Duodenal mucosa (tissue), 2 donors: ENCODE results near the gene QSER1.
"Not testable (repeated sequence)": the region's sequence is repeated elsewhere in the genome, so short reads cannot be mapped to it uniquely, and the experiment has no call there.

Experiments used
- H3K27ac ChIP-seq: one replicate; pipeline ENCODE4 v1.7.0; 2013; ENCODE audit warnings: low read depth, low read length
- H3K27me3 ChIP-seq, 2 donors: one replicate each; pipeline ENCODE4 v1.7.0; 2013; ENCODE audit warnings: low read length in 2 of 2, control low read depth in 1 of 2; ENCODE audit not compliant: insufficient read depth in 2 of 2, control insufficient read depth in 1 of 2
- H3K36me3 ChIP-seq, 2 donors: one replicate each; pipeline ENCODE4 v1.7.0; 2013; ENCODE audit warnings: low read length in 2 of 2, control low read depth in 1 of 2; ENCODE audit not compliant: insufficient read depth in 2 of 2, control insufficient read depth in 1 of 2
- H3K4me1 ChIP-seq, 2 donors: one replicate each; pipeline ENCODE4 v1.7.0; 2013; ENCODE audit warnings: low read length in 2 of 2, control low read depth in 1 of 2; ENCODE audit not compliant: insufficient read depth in 2 of 2, control insufficient read depth in 1 of 2
- H3K4me3 ChIP-seq, 2 donors: one replicate each; pipeline ENCODE4 v1.7.0; 2013; ENCODE audit warnings: low read length in 2 of 2, low read depth in 1 of 2
- H3K9ac ChIP-seq, 2 donors: one replicate each; pipeline ENCODE4 v1.7.0; 2013; ENCODE audit warnings: low read length in 2 of 2, low read depth in 1 of 2
- H3K9me3 ChIP-seq, 2 donors: one replicate each; pipeline ENCODE4 v1.7.0; 2013; ENCODE audit warnings: low read length in 2 of 2, control low read depth in 1 of 2; ENCODE audit not compliant: control insufficient read depth in 1 of 2

QSER1 gene

DNA sequence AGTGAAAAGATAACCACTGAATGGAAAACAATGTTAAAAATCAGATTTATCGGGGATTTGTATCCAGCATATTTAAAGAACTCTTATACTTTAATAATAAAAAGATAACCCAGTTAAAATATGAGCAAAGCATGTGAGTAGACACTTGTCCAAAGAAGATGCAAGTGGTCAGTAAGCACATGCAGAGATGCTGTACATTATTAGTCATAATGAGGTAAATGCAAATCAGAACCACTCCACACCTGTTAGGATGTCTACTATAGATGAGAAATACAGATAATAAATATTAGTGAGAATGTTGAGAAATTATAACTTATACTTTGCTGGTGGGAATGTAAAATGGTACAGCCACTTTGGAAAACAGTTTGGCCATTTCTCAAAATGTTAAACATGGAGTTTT lies 28.0 kb downstream of the QSER1 start:
- Histone ChIP-seq H3K4me3 (no peak overlapping the region), H3K27me3 (no peaks in the 10 kb centered on the region), H3K9me3 (no peaks in the 10 kb centered on the region), H3K27ac (no peak overlapping the region), H3K36me3 (no peaks in the 10 kb centered on the region), H3K4me1 (peaks cover 0 to 8% of the 10 kb centered on the region in 2 donors), H3K9ac (no peak overlapping the region)

GRCh38 chr11:32921204-32921603 lies 28.6 kb downstream of the QSER1 start:
- Histone ChIP-seq H3K4me1 (peaks cover 0 to 8% of the 10 kb centered on the region in 2 donors), H3K9ac (no peak overlapping the region), H3K27me3 (no peaks in the 10 kb centered on the region), H3K9me3 (no peaks in the 10 kb centered on the region), H3K27ac (no peak overlapping the region), H3K4me3 (no peak overlapping the region), H3K36me3 (no peaks in the 10 kb centered on the region)

DNA sequence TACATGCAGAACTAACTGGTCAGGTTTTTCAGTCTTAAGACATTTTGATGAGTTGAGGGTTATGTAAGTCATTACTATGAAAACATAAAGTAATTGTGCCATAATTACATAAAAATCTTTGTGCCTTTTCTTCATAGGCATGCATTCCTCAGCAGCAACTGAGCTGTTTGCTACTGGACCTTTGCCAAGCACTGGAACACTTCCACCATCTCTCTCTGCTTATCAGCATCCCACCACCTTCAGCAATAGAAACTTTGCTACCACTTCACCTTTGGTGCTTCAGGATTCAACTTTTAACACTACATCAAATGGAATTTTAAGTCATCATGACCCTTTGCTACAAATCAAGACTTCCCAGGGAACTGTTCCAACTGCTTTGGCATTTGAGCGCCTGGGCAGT lies 39.0 kb downstream of the QSER1 start:
- H3K4me1 ChIP-seq = no peaks in the 10 kb centered on the region
- H3K36me3 ChIP-seq = peaks cover 16 to 43% of the 10 kb centered on the region in 2 donors
- H3K9me3 ChIP-seq = no peaks in the 10 kb centered on the region

DNA sequence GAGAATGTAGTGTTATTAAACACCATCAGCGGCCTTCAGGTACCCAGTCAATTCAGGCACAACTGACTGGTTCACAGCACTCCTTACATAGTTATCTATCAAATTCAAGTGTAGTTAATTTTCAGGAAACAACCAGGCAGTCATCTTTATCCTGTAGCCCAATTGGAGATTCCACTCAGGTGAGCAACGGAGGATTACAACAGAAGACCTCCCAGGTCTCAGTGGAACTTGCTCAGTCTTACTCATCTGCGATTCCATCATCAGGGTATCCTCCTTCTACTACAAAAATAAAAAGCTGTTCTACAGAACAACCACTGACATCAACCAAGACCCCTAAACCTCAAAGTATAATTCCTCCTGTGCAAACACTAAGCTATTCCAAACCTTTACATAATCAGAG lies 39.6 kb downstream of the QSER1 start:
- Histone ChIP-seq H3K27ac (no peak overlapping the region), H3K27me3 (no peaks in the 10 kb centered on the region), H3K9me3 (no peaks in the 10 kb centered on the region), H3K4me3 (no peak overlapping the region), H3K36me3 (peaks cover 16 to 43% of the 10 kb centered on the region in 2 donors), H3K4me1 (no peaks in the 10 kb centered on the region), H3K9ac (no peak overlapping the region)

More for the DNA sequence above, 39.0 kb downstream of the QSER1 start:
- Histone ChIP-seq H3K27me3 (no peaks in the 10 kb centered on the region), H3K4me3 (no peak overlapping the region), H3K9ac (no peak overlapping the region), H3K27ac (no peak overlapping the region)

DNA sequence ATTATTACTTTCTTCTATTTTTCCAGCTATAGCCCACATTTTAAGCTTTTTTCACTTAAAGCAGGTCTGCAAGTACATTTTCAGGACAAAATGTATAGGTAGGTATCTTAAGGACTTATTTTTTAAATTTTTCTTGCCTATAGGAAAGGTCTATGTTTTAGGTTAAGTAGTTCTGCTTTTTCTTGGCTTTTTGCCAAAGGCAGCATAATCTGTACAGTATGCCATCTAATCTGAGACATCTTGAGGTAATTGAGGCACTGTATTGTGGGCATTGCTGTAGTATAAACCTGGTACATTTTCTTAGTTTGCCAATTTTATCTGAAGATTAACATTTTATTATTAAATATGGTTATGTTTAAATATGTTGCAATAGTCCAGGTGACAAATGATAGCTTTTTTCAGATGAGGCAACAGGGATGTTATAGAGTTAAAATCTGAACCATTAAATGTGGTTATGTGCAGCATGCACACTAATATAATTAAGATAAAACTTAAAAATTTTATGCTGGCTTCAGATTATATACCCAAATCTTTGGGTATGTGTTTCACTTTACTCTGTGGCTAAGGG lies 42.9 kb downstream of the QSER1 start:
- Histone ChIP-seq H3K4me3 (no peak overlapping the region), H3K9ac (no peak overlapping the region), H3K36me3 (peaks cover 16 to 37% of the 10 kb centered on the region in 2 donors), H3K27me3 (no peaks in the 10 kb centered on the region), H3K9me3 (no peaks in the 10 kb centered on the region), H3K27ac (no peak overlapping the region), H3K4me1 (no peaks in the 10 kb centered on the region)

DNA sequence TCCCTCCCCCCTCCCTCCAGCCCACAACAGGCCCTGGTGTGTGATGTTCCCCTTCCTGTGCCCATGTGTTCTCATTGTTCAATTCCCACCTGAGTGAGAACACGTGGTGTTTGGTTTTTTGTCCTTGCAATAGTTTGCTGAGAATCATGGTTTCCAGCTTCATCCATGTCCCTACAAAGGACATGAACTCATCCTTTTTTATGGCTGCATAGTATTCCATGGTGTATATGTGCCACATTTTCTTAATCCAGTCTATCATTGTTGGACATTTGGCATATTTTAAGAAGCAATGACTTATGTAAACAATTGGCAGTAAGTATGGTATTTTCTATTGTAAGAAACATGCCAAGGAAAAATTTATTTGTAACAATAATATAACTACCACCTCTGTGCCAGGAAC lies 43.6 kb downstream of the QSER1 start:
- not testable (repeated sequence) for H3K4me3 ChIP-seq, H3K4me1 ChIP-seq, H3K9ac ChIP-seq, H3K27me3 ChIP-seq, H3K9me3 ChIP-seq, H3K27ac ChIP-seq
- peaks cover 16 to 37% of the 10 kb centered on the region in 2 donors for H3K36me3 ChIP-seq

DNA sequence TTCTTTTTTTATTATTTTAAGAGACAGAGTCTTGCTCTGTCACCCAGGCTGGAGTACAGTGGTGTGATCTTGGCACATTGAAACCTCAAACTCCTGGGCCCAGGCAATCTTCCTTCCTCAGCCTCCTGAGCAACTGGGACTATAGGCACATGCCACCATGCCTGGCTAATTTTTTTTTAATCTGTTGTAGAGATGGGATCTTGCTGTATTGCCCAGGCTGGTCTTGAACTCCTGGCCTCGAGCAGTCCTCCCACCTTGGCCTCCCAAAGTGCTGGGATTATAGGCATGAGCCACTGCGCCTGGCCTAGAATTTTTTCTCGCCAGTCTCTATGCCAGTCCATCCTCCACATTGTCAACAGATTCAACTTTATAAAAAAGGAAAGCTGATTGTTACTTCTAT lies 44.7 kb downstream of the QSER1 start:
- not testable (repeated sequence) for H3K27ac ChIP-seq, H3K27me3 ChIP-seq, H3K4me1 ChIP-seq, H3K9ac ChIP-seq, H3K9me3 ChIP-seq, H3K4me3 ChIP-seq
- peaks cover 8 to 28% of the 10 kb centered on the region in 2 donors for H3K36me3 ChIP-seq

GRCh38 chr11:32939046-32939445 lies 46.4 kb downstream of the QSER1 start:
- Histone ChIP-seq H3K27me3 (no peaks in the 10 kb centered on the region), H3K9me3 (no peaks in the 10 kb centered on the region), H3K9ac (no peak overlapping the region), H3K4me1 (no peaks in the 10 kb centered on the region), H3K27ac (no peak overlapping the region), H3K36me3 (peaks cover 0 to 11% of the 10 kb centered on the region in 2 donors), H3K4me3 (no peak overlapping the region)

GRCh38 chr11:32939866-32940265 lies 47.3 kb downstream of the QSER1 start:
- H3K36me3 ChIP-seq = peaks cover 0 to 4% of the 10 kb centered on the region in 2 donors
- H3K27ac ChIP-seq = no peak overlapping the region
- no peaks in the 10 kb centered on the region for H3K9me3 ChIP-seq
- H3K9ac ChIP-seq = no peak overlapping the region
- H3K27me3 ChIP-seq = no peaks in the 10 kb centered on the region
- no peak overlapping the region for H3K4me3 ChIP-seq
- no peaks in the 10 kb centered on the region for H3K4me1 ChIP-seq

DNA sequence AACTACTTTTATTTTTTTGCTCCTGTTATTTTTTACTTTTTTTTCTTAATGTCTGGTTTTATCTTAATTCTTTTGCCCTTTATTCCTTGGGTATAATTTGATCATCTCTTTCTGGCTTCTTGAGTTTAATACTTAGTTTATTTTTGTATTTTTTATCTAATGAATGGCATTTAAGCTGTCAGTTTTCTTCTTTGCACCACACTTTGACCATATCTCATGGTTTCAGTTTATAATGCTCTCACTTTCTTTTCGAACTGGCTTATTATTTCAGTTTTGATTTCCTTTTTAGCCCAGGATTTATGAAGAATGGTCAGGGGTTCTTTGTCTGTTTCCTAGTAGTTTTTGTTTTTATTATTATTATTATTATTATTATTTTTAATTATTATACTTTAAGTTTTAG lies 48.3 kb downstream of the QSER1 start:
- no peak overlapping the region for H3K9ac ChIP-seq
- H3K4me3 ChIP-seq = no peak overlapping the region
- H3K9me3 ChIP-seq = no peaks in the 10 kb centered on the region
- H3K27ac ChIP-seq = no peak overlapping the region
- no peaks in the 10 kb centered on the region for H3K4me1 ChIP-seq
- no peaks in the 10 kb centered on the region for H3K36me3 ChIP-seq
- no peaks in the 10 kb centered on the region for H3K27me3 ChIP-seq

- Histone ChIP-seq H3K4me1 (no peaks in the 10 kb centered on the region), H3K9ac (no peak overlapping the region), H3K9me3 (no peaks in the 10 kb centered on the region), H3K27ac (no peak overlapping the region), H3K27me3 (no peaks in the 10 kb centered on the region), H3K4me3 (no peak overlapping the region), H3K36me3 (no peaks in the 10 kb centered on the region)
These were observed 55.4 kb downstream of the QSER1 start for GRCh38 chr11:32947978-32948377.
